ENCODE data around the gene CDC123. TPM values are rescaled to one million over a fixed set of nuclear protein-coding genes. Genes with fewer than 3 reads are reported as not detected.

The CDC123 gene
- total RNA-seq, 6 donors from 2014 or later = 19.9 to 57.5 (median 42.6) TPM

DNA sequence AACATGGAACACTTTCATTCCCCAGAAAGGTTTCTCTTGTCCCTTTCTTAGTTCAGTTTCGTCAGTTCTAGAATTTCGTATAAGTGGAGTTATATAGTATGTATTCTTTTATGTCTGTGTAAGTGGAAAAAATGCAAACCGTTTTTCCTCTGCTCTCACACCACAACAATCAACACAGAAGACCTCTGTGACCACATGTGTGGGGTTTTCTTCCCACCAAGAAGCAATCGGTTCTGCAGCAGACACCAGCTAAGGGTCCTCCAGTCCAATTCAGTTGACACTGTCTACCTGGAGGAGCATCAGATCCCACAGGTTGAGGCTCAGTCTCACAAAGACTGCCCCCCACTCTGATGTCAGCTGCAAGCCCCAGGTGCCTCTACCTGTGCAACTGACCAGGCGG, 6.2 kb downstream of the CDC123 start:
- ATAC-seq (ENCODE audit: low FRiP score in 2 of 2) = no peak
- Histone ChIP-seq H3K9me3 (no peaks in the 10 kb centered on the region), H3K36me3 (peaks cover 0 to 60% (median 16%) of the 10 kb centered on the region in 4 donors), H3K4me1 (peaks cover 4 to 13% (median 11%) of the 10 kb centered on the region in 4 donors), H3K4me3 (no peak overlapping the region), H3K27me3 (no peaks in the 10 kb centered on the region), H3K27ac (no peak overlapping the region)
- no peak for DNase-seq
- WGBS, 2 donors = 80 to 90% methylated on average over 5 of the region's 5 CpGs
- no peak for TF ChIP-seq POLR2AphosphoS5 (IDR thresholded peaks at IDR 0.05)
- TF ChIP-seq POLR2A (IDR thresholded peaks at IDR 0.05) = no peak
- TF ChIP-seq, protein P1, sequence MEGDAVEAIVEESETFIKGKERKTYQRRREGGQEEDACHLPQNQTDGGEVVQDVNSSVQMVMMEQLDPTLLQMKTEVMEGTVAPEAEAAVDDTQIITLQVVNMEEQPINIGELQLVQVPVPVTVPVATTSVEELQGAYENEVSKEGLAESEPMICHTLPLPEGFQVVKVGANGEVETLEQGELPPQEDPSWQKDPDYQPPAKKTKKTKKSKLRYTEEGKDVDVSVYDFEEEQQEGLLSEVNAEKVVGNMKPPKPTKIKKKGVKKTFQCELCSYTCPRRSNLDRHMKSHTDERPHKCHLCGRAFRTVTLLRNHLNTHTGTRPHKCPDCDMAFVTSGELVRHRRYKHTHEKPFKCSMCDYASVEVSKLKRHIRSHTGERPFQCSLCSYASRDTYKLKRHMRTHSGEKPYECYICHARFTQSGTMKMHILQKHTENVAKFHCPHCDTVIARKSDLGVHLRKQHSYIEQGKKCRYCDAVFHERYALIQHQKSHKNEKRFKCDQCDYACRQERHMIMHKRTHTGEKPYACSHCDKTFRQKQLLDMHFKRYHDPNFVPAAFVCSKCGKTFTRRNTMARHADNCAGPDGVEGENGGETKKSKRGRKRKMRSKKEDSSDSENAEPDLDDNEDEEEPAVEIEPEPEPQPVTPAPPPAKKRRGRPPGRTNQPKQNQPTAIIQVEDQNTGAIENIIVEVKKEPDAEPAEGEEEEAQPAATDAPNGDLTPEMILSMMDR (IDR thresholded peaks at IDR 0.05) = no peak
- no peak for TF ChIP-seq EP300 (IDR thresholded peaks at IDR 0.05)

DNA sequence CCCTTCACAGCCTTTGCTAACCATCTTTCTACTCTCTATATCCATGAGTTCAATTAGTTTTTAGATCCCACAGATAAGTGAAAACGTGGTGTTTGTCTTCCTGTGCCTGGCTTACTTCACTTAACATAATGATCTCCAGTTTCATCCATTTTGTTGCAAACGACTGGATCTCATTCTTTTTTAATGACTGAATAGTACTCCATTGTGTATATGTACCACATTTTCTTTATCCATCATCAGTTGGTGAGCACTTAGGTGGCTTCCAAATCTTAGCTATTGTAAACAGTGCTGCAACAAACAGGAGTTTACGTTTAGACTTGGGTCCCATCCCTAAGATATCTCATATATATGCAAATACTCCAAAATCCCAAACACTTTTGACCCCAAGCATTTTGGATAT, 9.1 kb downstream of the CDC123 start:
- H3K27ac ChIP-seq = no peak overlapping the region
- no peaks in the 10 kb centered on the region for H3K9me3 ChIP-seq
- no peaks in the 10 kb centered on the region for H3K27me3 ChIP-seq
- no peak for TF ChIP-seq POLR2A (IDR thresholded peaks at IDR 0.05)
- TF ChIP-seq EP300 (IDR thresholded peaks at IDR 0.05) = no peak
- TF ChIP-seq, protein P1 (IDR thresholded peaks at IDR 0.05) = no peak
- no peak for TF ChIP-seq POLR2AphosphoS5 (IDR thresholded peaks at IDR 0.05)
- ATAC-seq (ENCODE audit: low FRiP score in 2 of 2) = no peak
- 92 to 93% methylated on average over 3 of the region's 3 CpGs for WGBS, 2 donors
- no peak overlapping the region for H3K4me3 ChIP-seq
- DNase-seq = no peak
- peaks cover 0 to 62% (median 19%) of the 10 kb centered on the region in 4 donors for H3K36me3 ChIP-seq
- no peaks in the 10 kb centered on the region for H3K4me1 ChIP-seq

DNA sequence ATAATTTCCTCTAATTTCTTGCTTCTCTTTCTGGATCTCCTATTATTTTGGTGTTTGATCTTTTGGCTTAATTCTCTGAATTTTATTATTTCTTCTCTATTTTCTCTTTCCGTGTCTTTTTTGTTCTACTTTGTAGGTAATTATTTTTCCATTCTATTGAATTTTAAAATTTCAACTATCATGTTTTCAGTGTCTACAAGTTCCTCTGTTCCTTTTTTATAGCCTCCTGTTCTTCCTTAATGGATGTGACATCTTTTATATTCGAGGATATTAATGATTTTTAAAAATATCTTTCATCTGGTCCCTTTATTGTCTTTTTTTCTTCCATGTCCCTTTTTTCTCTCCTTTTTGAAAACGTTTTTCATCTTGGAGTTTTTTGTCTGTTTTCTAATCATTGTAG, 11.1 kb downstream of the CDC123 start:
- H3K36me3 ChIP-seq = peaks cover 5 to 63% (median 34%) of the 10 kb centered on the region in 4 donors
- H3K4me1 ChIP-seq = no peaks in the 10 kb centered on the region
- TF ChIP-seq POLR2AphosphoS5 (IDR thresholded peaks at IDR 0.05) (no peak), EP300 (IDR thresholded peaks at IDR 0.05) (no peak), POLR2A (IDR thresholded peaks at IDR 0.05) (no peak)
- TF ChIP-seq, protein P1 (IDR thresholded peaks at IDR 0.05) = no peak
- no peak for ATAC-seq (ENCODE audit: low FRiP score in 2 of 2)
- no peaks in the 10 kb centered on the region for H3K9me3 ChIP-seq
- H3K27me3 ChIP-seq = no peaks in the 10 kb centered on the region
- no peak overlapping the region for H3K27ac ChIP-seq
- no peak for DNase-seq
- H3K4me3 ChIP-seq = no peak overlapping the region
- WGBS, 2 donors = 88 to 94% methylated on average over 3 of the region's 3 CpGs

DNA sequence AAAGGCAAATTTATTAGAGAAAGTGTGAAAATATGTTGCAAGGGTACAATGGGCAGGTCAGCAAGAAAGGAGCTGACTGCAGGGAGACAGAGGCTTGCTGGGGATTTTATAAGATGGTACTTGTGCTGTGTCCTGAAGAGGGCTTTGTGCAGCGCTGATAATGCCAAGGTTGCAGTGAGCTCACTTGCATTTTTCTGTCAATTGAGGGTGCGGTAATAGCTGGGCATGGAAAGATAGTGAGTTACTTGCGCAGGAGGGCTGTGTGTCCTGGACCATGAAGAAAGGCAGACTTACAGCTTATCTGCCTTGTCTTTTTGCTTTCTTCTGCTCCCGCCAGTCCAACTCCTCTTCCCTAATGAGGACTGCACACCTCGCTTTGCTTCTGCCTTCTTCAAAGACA, 12.5 kb downstream of the CDC123 start:
- ATAC-seq (ENCODE audit: low FRiP score in 2 of 2) = no peak
- Histone ChIP-seq H3K27ac (no peak overlapping the region), H3K9me3 (no peaks in the 10 kb centered on the region), H3K36me3 (peaks cover 5 to 57% (median 32%) of the 10 kb centered on the region in 4 donors), H3K27me3 (no peaks in the 10 kb centered on the region), H3K4me1 (no peaks in the 10 kb centered on the region), H3K4me3 (no peak overlapping the region)
- WGBS, 2 donors = 96 to 97% methylated on average over 5 of the region's 5 CpGs
- DNase-seq = no peak
- TF ChIP-seq POLR2A (IDR thresholded peaks at IDR 0.05) (no peak), POLR2AphosphoS5 (IDR thresholded peaks at IDR 0.05) (no peak), EP300 (IDR thresholded peaks at IDR 0.05) (no peak)
- TF ChIP-seq, protein P1 (IDR thresholded peaks at IDR 0.05) = no peak

DNA sequence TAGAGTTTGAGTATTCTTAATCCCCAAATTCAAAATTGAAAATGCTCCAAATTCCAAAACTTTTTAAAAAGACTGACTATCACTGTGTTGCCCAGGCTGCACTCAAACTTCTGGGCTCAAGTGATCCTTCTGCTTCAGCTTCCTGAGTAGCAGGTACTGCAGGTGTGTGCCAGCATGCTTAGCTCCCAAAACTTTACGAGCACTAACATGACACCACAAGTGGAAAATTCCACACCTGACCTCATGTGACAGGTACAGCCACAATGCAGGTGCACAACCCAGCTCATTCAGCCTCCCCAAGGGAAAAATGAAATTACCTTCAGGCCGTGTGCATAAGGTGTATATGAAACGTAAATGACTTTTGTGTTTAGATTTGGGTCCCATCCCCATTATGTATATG, 16.5 kb downstream of the CDC123 start:
- Histone ChIP-seq H3K4me3 (no peak overlapping the region), H3K27me3 (no peaks in the 10 kb centered on the region), H3K9me3 (no peaks in the 10 kb centered on the region), H3K27ac (no peak overlapping the region), H3K4me1 (peaks cover 0 to 10% (median 5%) of the 10 kb centered on the region in 4 donors), H3K36me3 (peaks cover 5 to 59% (median 36%) of the 10 kb centered on the region in 4 donors)
- WGBS, 2 donors = 91 to 92% methylated on average over 3 of the region's 3 CpGs
- ATAC-seq (ENCODE audit: low FRiP score in 2 of 2) (no peak), DNase-seq (no peak)
- TF ChIP-seq, protein P1 (IDR thresholded peaks at IDR 0.05) = no peak
- TF ChIP-seq POLR2A (IDR thresholded peaks at IDR 0.05) (no peak), EP300 (IDR thresholded peaks at IDR 0.05) (no peak)
